Heart left ventricle (tissue), 13 donors: Measurements from ENCODE around the gene COL5A3.

Experiments used
- POLR2A ChIP-seq, 2 donors: fragments of 450-650 bp; IDR thresholded peaks; one replicate each; pipeline ENCODE4 v1.6.1; 2017; ENCODE audit warnings: antibody characterized with exemption in 2 of 2, mild to moderate bottlenecking in 2 of 2, moderate library complexity in 2 of 2
- TF ChIP-seq, protein P1 (sequence below), 12 donors: fragments of 200-600 bp; sonication (generic) in 4 of 12; IDR thresholded peaks; one replicate each; pipeline versions ENCODE4 v1.5.0 to v1.8.0; 2018 to 2022; ENCODE audit warnings: antibody characterized with exemption in 12 of 12, mild to moderate bottlenecking in 5 of 12
- donor health status: ischemic (EF 13 %, LVEDD 7.1; RV severe dilation, severe dysfunction).
- donor health status: DM: no; HTN: yes; CAD: no.
- donor health status: DM: no; HTN: no; CAD: no.
- donor health status: ischemic (EF 25% LVEDD 6.9; RV normal size, moderate dysfunction).
- donor health status: ischemic (EF 25% LVEDD 5.7; RV mildly dilated, moderate dysfunction).
- donor health status: ischemic (EF 35%, LVEDD 5.7; RV mildly dilated, moderate dysfunction).
- donor health status: nonischemic (EF 11% LVEDD 7.7; RV severe dilation, severe dysfunction).
- donor health status: DM: yes; HTN: yes; CAD: no.
- donor health status: PGD.
- donor health status: ischemic (EF 29% LVEDD 5.4; RV normal size, mild dysfunction).
- donor health status: nonischemic (EF 23%, LVEDD 6.1; RV moderate dilation, normal function).

DNA sequence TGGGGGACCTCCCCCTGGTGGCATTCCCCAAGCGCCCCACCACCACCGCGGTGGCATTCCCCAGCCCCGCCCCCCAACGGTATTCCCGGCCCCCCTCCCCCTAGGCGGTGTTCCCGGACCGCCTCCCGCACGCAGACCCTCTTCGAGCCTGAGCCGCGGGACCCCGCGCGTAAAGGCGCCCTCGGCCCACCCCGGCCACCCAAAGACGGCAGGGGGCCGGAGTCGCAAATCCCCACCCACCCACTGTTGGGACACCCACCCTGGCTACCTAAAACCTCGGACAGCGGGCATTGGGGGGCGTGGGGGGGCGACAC is 96.3 kb downstream of the COL5A3 start:
- TF ChIP-seq, protein P1, sequence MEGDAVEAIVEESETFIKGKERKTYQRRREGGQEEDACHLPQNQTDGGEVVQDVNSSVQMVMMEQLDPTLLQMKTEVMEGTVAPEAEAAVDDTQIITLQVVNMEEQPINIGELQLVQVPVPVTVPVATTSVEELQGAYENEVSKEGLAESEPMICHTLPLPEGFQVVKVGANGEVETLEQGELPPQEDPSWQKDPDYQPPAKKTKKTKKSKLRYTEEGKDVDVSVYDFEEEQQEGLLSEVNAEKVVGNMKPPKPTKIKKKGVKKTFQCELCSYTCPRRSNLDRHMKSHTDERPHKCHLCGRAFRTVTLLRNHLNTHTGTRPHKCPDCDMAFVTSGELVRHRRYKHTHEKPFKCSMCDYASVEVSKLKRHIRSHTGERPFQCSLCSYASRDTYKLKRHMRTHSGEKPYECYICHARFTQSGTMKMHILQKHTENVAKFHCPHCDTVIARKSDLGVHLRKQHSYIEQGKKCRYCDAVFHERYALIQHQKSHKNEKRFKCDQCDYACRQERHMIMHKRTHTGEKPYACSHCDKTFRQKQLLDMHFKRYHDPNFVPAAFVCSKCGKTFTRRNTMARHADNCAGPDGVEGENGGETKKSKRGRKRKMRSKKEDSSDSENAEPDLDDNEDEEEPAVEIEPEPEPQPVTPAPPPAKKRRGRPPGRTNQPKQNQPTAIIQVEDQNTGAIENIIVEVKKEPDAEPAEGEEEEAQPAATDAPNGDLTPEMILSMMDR (IDR thresholded peaks at IDR 0.05) = no peak
- TF ChIP-seq POLR2A (IDR thresholded peaks at IDR 0.05) = no peak
